ENCODE data around the gene GARIN5A. TPM values are rescaled to one million over a fixed set of nuclear protein-coding genes. Genes with fewer than 3 reads are reported as not detected.

Gene GARIN5A
- total and polyA plus RNA-seq, 5 donors: 0.86 to 3.0 (median 1.9) TPM

DNA sequence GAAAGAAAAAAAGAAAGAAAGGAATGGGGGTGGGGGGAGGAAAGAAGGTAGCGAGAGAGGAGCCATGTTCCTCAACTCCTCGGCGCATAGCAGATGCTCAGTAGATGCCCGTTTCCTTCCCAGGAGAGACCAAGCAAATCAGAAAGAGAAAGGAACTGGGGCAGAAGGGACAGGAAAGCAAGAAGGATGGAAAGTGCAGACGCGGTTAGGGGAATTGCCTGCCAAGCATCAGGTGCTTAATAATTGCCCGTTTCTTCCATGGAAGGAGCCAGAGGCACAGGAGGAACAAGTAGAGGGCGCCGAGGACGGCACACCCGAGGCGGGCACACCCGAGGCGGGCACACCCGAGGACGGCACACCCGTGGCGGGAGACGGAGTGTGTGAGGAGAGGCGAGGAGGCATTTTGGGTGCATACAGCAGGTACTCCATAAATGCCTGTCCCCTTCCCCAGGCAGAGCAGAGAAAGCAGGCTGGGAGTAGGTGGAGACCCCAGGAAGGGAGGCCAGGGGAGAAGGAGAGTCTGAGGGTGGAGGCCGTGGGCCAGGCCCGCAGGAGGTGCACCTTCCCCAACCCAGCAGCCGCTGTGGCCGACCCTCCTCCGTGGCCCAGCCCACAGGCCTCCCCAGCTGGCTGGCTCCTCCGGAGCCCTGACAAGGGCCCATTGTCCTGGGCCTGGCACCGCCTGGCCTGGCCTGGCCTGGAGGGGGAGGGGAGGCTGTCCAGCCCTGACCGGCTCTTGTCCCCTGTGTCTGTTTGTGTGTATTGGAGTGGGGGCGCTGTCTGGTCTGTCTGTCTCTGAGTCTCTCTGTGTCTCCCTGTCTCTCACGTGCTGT lies 19.8 kb upstream of the GARIN5A start:
- peak; percentile 65 to 66 for ATAC-seq
- Histone ChIP-seq H3K4me3 (ENCODE audit: low read length) (no peak overlapping the region), H3K27ac (ENCODE audit: low read length) (peak overlapping the region; percentile 24), H3K27me3 (ENCODE audit: control insufficient read depth, insufficient read depth) (no peaks in the 10 kb centered on the region), H3K4me1 (ENCODE audit: control insufficient read depth, insufficient read depth, low read length) (peaks cover 5% of the 10 kb centered on the region), H3K9me3 (ENCODE audit: control insufficient read depth, low read length) (no peaks in the 10 kb centered on the region)
- 51% methylated on average over 30 of the region's 30 CpGs for WGBS
- peak; percentile 65 to 91 (median 83) for DNase-seq
- intact Hi-C loops (cut with DNase I): no loop called here

GRCh38 chr19:50495020-50495531 lies 18.4 kb upstream of the GARIN5A start:
- Histone ChIP-seq H3K4me1 (ENCODE audit: control insufficient read depth, insufficient read depth, low read length) (peaks cover 5% of the 10 kb centered on the region), H3K4me3 (ENCODE audit: low read length) (no peak overlapping the region)

GRCh38 chr19:50494186-50495019 lies 17.8 kb upstream of the GARIN5A start:
- H3K9me3 ChIP-seq (ENCODE audit: control insufficient read depth, low read length): no peaks in the 10 kb centered on the region
- H3K4me1 ChIP-seq (ENCODE audit: control insufficient read depth, insufficient read depth, low read length): peaks cover 5% of the 10 kb centered on the region
- intact Hi-C loops (cut with DNase I): no loop called here
- DNase-seq: peak in 1 of 3 donors; percentile 18
- WGBS: 53% methylated on average over 7 of the region's 7 CpGs
- H3K27ac ChIP-seq (ENCODE audit: low read length): no peak overlapping the region
- H3K4me3 ChIP-seq (ENCODE audit: low read length): no peak overlapping the region
- no peak for ATAC-seq
- H3K27me3 ChIP-seq (ENCODE audit: control insufficient read depth, insufficient read depth): no peaks in the 10 kb centered on the region

More at GRCh38 chr19:50495020-50495531, 18.4 kb upstream of the GARIN5A start:
- ATAC-seq (no peak), DNase-seq (no peak)
- WGBS: 75% methylated on average over 5 of the region's 5 CpGs
- Histone ChIP-seq H3K9me3 (ENCODE audit: control insufficient read depth, low read length) (no peaks in the 10 kb centered on the region), H3K27me3 (ENCODE audit: control insufficient read depth, insufficient read depth) (no peaks in the 10 kb centered on the region), H3K27ac (ENCODE audit: low read length) (no peak overlapping the region)
- intact Hi-C loops (cut with DNase I): no loop called here

- ATAC-seq (no peak), DNase-seq (peak in 2 of 3 donors; percentile 37 to 45)
- intact Hi-C loops (cut with DNase I): no loop called here
- no peaks in the 10 kb centered on the region for H3K27me3 ChIP-seq (ENCODE audit: control insufficient read depth, insufficient read depth)
- H3K9me3 ChIP-seq (ENCODE audit: control insufficient read depth, low read length): no peaks in the 10 kb centered on the region
- H3K4me3 ChIP-seq (ENCODE audit: low read length): no peak overlapping the region
- WGBS: 44% methylated on average over 8 of the region's 8 CpGs
- H3K4me1 ChIP-seq (ENCODE audit: control insufficient read depth, insufficient read depth, low read length): peaks cover 5% of the 10 kb centered on the region
- H3K27ac ChIP-seq (ENCODE audit: low read length): no peak overlapping the region
These were observed 16.5 kb upstream of the GARIN5A start for GRCh38 chr19:50493171-50493570.

DNA sequence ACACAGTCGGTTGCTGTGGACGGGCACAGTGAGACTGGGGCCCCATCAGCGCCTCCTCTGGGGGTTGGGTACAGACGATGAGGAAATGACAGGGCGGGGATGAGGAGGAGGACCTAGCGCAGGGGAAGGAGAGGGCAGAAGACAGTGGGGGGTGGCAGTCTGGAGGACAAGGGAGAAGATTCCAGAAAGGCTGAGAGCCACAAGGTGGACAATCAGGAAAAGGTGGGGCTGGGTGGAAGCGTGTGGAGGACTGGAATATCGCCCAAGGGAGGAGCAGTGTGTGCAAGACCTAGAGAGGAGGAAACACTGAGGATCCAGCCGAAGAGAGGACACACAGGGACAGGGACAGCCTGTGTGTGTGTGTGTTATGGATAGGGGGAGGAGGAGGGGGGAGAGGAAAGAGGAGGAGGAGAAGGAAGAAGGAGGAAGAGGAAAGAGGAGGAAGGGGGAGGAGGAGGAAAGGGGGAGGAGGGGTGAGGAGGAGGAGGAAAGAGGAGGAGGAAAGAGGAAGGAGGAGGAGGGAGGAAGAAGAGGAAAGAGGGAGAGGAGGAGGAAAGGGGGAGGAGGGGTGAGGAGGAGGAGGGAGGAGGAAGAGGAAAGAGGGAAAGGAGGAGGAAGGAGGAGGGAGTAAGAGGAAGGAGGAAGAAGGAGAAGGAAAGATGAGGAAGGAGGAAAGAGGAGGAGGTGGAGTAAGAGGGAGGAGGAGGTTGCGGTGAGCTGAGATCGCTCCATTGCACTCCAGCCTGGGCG lies 15.8 kb upstream of the GARIN5A start:
- Histone ChIP-seq H3K4me1 (ENCODE audit: control insufficient read depth, insufficient read depth, low read length) (peaks cover 5% of the 10 kb centered on the region), H3K27ac (ENCODE audit: low read length) (no peak overlapping the region), H3K4me3 (ENCODE audit: low read length) (no peak overlapping the region), H3K9me3 (ENCODE audit: control insufficient read depth, low read length) (no peaks in the 10 kb centered on the region), H3K27me3 (ENCODE audit: control insufficient read depth, insufficient read depth) (no peaks in the 10 kb centered on the region)
- WGBS: 14% methylated on average over 10 of the region's 12 CpGs
- intact Hi-C loops (cut with DNase I): no loop called here
- DNase-seq (peak in 1 of 3 donors; percentile 44), ATAC-seq (no peak)

GRCh38 chr19:50490991-50491472 lies 14.4 kb upstream of the GARIN5A start:
- H3K4me3 ChIP-seq (ENCODE audit: low read length): no peak overlapping the region
- WGBS: 23% methylated on average over 26 of the region's 26 CpGs
- H3K4me1 ChIP-seq (ENCODE audit: control insufficient read depth, insufficient read depth, low read length): peaks cover 5% of the 10 kb centered on the region
- intact Hi-C loops (cut with DNase I): no loop called here
- H3K27me3 ChIP-seq (ENCODE audit: control insufficient read depth, insufficient read depth): no peaks in the 10 kb centered on the region
- no peaks in the 10 kb centered on the region for H3K9me3 ChIP-seq (ENCODE audit: control insufficient read depth, low read length)
- ATAC-seq (no peak), DNase-seq (peak in 1 of 3 donors; percentile 21)
- H3K27ac ChIP-seq (ENCODE audit: low read length): no peak overlapping the region

DNA sequence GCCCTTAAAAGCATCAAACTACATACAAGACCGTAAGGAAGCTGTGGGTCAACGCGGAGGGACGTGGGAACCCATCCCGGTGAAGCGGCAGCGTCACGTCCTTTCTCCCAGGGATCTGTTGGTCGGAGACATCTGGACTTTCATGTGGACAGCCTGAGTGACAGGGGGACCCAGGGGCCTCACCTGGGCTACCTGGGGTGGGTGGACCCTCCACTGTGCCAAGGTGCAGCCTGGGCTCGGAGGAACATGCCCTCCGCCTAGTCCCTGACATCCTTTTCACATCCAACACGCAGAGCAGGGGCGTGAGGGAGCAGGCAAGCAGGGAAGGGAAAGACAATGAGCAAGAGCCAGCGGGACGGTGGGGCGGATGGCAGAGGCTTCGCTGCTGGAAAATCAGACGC lies 13.8 kb upstream of the GARIN5A start:
- peak in 1 of 3 donors; percentile 34 for DNase-seq
- intact Hi-C loops (cut with DNase I): no loop called here
- 91% methylated on average over 18 of the region's 18 CpGs for WGBS
- no peak overlapping the region for H3K27ac ChIP-seq (ENCODE audit: low read length)
- peaks cover 5% of the 10 kb centered on the region for H3K4me1 ChIP-seq (ENCODE audit: control insufficient read depth, insufficient read depth, low read length)
- no peaks in the 10 kb centered on the region for H3K27me3 ChIP-seq (ENCODE audit: control insufficient read depth, insufficient read depth)
- no peaks in the 10 kb centered on the region for H3K9me3 ChIP-seq (ENCODE audit: control insufficient read depth, low read length)
- no peak for ATAC-seq
- no peak overlapping the region for H3K4me3 ChIP-seq (ENCODE audit: low read length)

- intact Hi-C loops (cut with DNase I): no loop called here
- no peaks in the 10 kb centered on the region for H3K9me3 ChIP-seq (ENCODE audit: control insufficient read depth, low read length)
- no peak overlapping the region for H3K27ac ChIP-seq (ENCODE audit: low read length)
- H3K4me3 ChIP-seq (ENCODE audit: low read length): no peak overlapping the region
- H3K27me3 ChIP-seq (ENCODE audit: control insufficient read depth, insufficient read depth): no peaks in the 10 kb centered on the region
- peaks cover 5% of the 10 kb centered on the region for H3K4me1 ChIP-seq (ENCODE audit: control insufficient read depth, insufficient read depth, low read length)
- 42% methylated on average over 24 of the region's 24 CpGs for WGBS
- peak in 2 of 3 donors; percentile 41 to 51 for DNase-seq
- ATAC-seq: no peak
These were observed 12.9 kb upstream of the GARIN5A start for GRCh38 chr19:50489461-50490011.

DNA sequence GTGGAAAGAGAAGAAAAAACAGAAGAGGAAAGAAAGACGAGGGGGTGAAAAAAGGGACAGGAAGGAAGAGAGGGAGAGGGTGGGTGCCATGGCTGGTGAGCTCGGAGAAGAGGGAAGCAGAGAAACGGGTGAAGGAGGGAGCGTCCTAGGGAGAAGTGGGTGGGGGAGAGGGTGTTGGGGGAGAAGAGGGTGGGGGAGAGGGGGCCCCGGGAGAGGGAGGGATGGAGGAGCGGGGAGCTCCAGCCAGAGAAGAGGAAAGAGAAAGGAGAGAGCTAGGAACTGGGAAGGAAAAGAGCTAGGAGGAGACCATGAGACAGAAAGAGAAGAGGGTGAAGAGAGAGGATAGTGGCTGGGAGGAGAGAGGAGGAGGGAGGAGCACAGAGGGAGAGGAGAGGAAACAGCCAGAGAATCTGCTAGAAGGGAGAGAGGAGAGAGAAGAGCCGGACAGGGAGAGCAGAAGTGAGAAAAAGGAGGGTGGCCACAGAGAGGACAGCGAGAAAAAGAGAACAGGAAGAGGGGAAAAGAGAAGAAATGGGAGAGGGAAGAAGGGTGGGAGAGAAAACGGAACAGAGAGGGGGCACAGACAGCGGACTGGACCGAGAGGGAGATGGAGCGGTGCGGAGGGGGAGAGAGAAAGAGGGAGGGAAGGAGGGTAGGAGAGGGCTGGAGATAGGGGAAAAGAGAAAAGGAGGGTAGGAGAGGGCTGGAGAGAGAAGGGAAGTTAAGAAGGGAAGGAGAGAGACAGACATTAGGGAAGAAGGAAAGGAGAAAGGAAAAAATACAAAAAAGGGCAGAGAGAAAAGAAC lies 11.9 kb upstream of the GARIN5A start:
- intact Hi-C loops (cut with DNase I): no loop called here
- no peak overlapping the region for H3K27ac ChIP-seq (ENCODE audit: low read length)
- WGBS: 27% methylated on average over 13 of the region's 13 CpGs
- H3K4me3 ChIP-seq (ENCODE audit: low read length): no peak overlapping the region
- no peaks in the 10 kb centered on the region for H3K9me3 ChIP-seq (ENCODE audit: control insufficient read depth, low read length)
- H3K4me1 ChIP-seq (ENCODE audit: control insufficient read depth, insufficient read depth, low read length): peaks cover 5% of the 10 kb centered on the region
- ATAC-seq: no peak
- peak in 1 of 3 donors; percentile 28 for DNase-seq
- no peaks in the 10 kb centered on the region for H3K27me3 ChIP-seq (ENCODE audit: control insufficient read depth, insufficient read depth)
